Activated T-cell treated with anti-CD3 and anti-CD28 coated beads, Interleukin-2, amount 50 U/mL, for 72 hours (primary cell): ENCODE data around the gene PKIG. TPM values are rescaled to one million over a fixed set of nuclear protein-coding genes. Genes with fewer than 3 reads are reported as not detected.
A peak's percentile ranks its signal among the peaks of the same experiment; 100 is the strongest.
"Not testable (repeated sequence)": the region's sequence is repeated elsewhere in the genome, so short reads cannot be mapped to it uniquely, and the experiment has no call there.

Source experiments
- ATAC-seq, 2 donors: fragments of 150-1000 bp; cut with Tn5 transposase; replicated peaks in 1 of 2; 2 replicates each; pipeline ENCODE4 v1.10.0; 2021; ENCODE audit warnings: moderate library complexity in 2 of 2, mild to moderate bottlenecking in 1 of 2
- DNase-seq, 2 donors: peaks; one replicate each; pipeline ENCODE4 v3.0.0; 2021 to 2022; ENCODE audit warnings: mixed read lengths in 1 of 2
- H3K27ac Mint-ChIP-seq: one replicate; pipeline ENCODE4 v1.8.0; 2022; ENCODE audit warnings: mild to moderate bottlenecking, moderate library complexity, mixed read lengths
- H3K27me3 Mint-ChIP-seq: one replicate; pipeline ENCODE4 v1.8.0; 2022; ENCODE audit warnings: low read depth, mixed read lengths
- H3K36me3 Mint-ChIP-seq, 2 donors: one replicate each; pipeline ENCODE4 v1.8.0; 2022; ENCODE audit warnings: mixed read lengths in 2 of 2, mild to moderate bottlenecking in 1 of 2; ENCODE audit not compliant: insufficient read depth in 2 of 2
- H3K4me1 Mint-ChIP-seq: one replicate; pipeline ENCODE4 v1.8.0; 2022; ENCODE audit warnings: low read depth, mixed read lengths
- H3K4me3 Mint-ChIP-seq, 2 donors: one replicate each; pipeline ENCODE4 v1.8.0; 2022; ENCODE audit warnings: mild to moderate bottlenecking in 2 of 2, mixed read lengths in 2 of 2, moderate library complexity in 2 of 2
- H3K9me3 Mint-ChIP-seq, 2 donors: one replicate each; pipeline ENCODE4 v1.8.0; 2022; ENCODE audit warnings: mixed read lengths in 2 of 2
- total RNA-seq, 2 donors: library from RNA; stranded (reverse); gene quantifications; one replicate each; pipeline ENCODE4 v1.2.3, GENCODE V29; 2022

Gene PKIG
- total RNA-seq, 2 donors from 2014 or later, result 10.3 to 13.6 TPM

DNA sequence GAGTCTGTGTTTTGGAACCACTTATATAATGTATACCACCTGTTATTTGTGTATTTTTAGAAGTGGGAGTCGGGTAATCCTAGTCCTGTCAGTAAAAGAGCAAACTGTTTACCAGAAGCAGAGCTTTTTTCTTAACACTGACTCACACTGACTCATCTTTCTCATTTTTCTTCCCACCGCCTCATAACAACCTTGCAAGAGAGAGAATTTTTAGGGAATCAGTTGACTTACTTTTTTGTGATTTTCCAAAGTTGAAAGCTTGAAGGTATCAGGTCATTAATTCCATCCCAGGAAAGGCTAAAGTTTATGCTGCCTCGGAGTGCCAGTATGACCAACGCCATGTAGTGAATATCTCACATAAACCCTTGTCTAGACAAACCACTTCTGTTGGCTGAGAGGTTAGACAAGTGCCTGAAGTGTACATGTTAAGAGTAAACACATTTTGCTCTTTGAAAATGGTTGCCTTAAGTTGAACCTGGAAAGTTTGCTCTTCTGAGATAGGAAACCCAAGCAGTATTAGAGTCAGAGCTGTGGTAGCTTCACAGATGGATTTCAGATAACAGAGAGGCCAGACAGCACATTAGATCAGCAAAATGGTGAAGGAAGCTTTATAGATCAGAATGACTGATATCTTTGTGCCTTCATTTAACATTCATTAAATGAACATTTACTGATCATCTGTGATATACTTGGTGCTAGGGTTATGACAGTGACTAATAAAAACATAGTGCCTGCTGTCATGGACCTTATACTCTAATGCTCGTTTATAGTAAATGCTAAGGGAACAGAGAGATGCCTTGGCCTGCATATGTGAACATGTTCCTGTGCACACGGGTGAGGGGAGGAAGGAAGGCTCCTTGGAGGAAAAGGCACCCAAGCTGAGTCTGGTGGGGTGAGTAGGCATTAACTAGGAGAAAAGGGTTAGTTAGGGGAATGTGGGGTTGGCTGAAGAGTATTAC is 29.1 kb upstream of the PKIG start:
- Mint-ChIP-seq H3K27me3 (no peaks in the 10 kb centered on the region), H3K36me3 (no peaks in the 10 kb centered on the region), H3K9me3 (no peaks in the 10 kb centered on the region), H3K4me3 (peak overlapping the region; percentile 12 to 74), H3K4me1 (peaks cover 21% of the 10 kb centered on the region), H3K27ac (peak overlapping the region; percentile 88)
- ATAC-seq, result peak; percentile 79 to 83
- no peak for DNase-seq

GRCh38 chr20:44559302-44559701 is 23.1 kb upstream of the PKIG start:
- DNase-seq, result no peak
- Mint-ChIP-seq H3K4me3 (no peak overlapping the region), H3K27ac (no peak overlapping the region), H3K27me3 (no peaks in the 10 kb centered on the region), H3K36me3 (no peaks in the 10 kb centered on the region), H3K4me1 (no peaks in the 10 kb centered on the region), H3K9me3 (no peaks in the 10 kb centered on the region)
- no peak for ATAC-seq

- DNase-seq (no peak), ATAC-seq (no peak)
- H3K9me3 Mint-ChIP-seq, result no peaks in the 10 kb centered on the region
- H3K27me3 Mint-ChIP-seq, result no peaks in the 10 kb centered on the region
- H3K4me1 Mint-ChIP-seq, result no peaks in the 10 kb centered on the region
- no peaks in the 10 kb centered on the region for H3K36me3 Mint-ChIP-seq
- H3K27ac Mint-ChIP-seq, result no peak overlapping the region
- H3K4me3 Mint-ChIP-seq, result no peak overlapping the region
These were observed 22.1 kb upstream of the PKIG start for GRCh38 chr20:44560229-44560628.

GRCh38 chr20:44560818-44561217 is 21.6 kb upstream of the PKIG start:
- not testable (repeated sequence) for ATAC-seq, H3K27me3 Mint-ChIP-seq, H3K36me3 Mint-ChIP-seq, H3K4me1 Mint-ChIP-seq, H3K4me3 Mint-ChIP-seq, H3K27ac Mint-ChIP-seq, H3K9me3 Mint-ChIP-seq, DNase-seq

DNA sequence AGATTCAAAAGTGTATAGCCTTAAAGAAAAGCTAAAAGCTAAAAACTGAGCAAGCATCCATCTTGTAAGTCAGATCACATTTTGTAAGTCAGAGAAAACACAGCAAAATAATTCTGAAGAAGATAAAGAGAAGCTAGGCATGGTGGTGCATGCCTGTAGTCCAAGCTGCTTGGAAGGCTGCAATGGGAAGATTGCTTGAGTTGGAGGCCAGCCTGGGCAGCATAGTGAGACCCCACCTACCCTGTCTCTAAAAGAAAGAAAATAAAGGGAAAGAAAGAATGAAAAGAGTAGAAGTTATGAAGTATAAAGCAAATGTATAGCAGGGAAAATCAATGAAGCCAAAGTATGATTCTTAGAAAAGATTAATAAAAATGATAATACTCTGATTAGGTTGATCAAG is 20.5 kb upstream of the PKIG start:
- H3K4me3 Mint-ChIP-seq, result no peak overlapping the region
- no peaks in the 10 kb centered on the region for H3K9me3 Mint-ChIP-seq
- no peak for DNase-seq
- no peaks in the 10 kb centered on the region for H3K27me3 Mint-ChIP-seq
- ATAC-seq, result no peak
- H3K4me1 Mint-ChIP-seq, result no peaks in the 10 kb centered on the region
- H3K27ac Mint-ChIP-seq, result no peak overlapping the region
- H3K36me3 Mint-ChIP-seq, result no peaks in the 10 kb centered on the region

- Mint-ChIP-seq H3K4me3 (no peak overlapping the region), H3K4me1 (no peaks in the 10 kb centered on the region), H3K36me3 (no peaks in the 10 kb centered on the region), H3K27ac (no peak overlapping the region), H3K9me3 (no peaks in the 10 kb centered on the region), H3K27me3 (no peaks in the 10 kb centered on the region)
- DNase-seq, result no peak
- ATAC-seq, result no peak
These were observed 16.4 kb upstream of the PKIG start for GRCh38 chr20:44566018-44566417.

GRCh38 chr20:44566811-44567210 is 15.6 kb upstream of the PKIG start:
- no peaks in the 10 kb centered on the region for H3K9me3 Mint-ChIP-seq
- H3K27ac Mint-ChIP-seq, result no peak overlapping the region
- H3K27me3 Mint-ChIP-seq, result no peaks in the 10 kb centered on the region
- no peaks in the 10 kb centered on the region for H3K36me3 Mint-ChIP-seq
- ATAC-seq, result no peak
- no peak overlapping the region for H3K4me3 Mint-ChIP-seq
- H3K4me1 Mint-ChIP-seq, result peaks cover 6% of the 10 kb centered on the region
- no peak for DNase-seq

- DNase-seq, result no peak
- Mint-ChIP-seq H3K4me3 (no peak overlapping the region), H3K27ac (no peak overlapping the region)
These were observed 12.0 kb upstream of the PKIG start for GRCh38 chr20:44570367-44570766.

DNA sequence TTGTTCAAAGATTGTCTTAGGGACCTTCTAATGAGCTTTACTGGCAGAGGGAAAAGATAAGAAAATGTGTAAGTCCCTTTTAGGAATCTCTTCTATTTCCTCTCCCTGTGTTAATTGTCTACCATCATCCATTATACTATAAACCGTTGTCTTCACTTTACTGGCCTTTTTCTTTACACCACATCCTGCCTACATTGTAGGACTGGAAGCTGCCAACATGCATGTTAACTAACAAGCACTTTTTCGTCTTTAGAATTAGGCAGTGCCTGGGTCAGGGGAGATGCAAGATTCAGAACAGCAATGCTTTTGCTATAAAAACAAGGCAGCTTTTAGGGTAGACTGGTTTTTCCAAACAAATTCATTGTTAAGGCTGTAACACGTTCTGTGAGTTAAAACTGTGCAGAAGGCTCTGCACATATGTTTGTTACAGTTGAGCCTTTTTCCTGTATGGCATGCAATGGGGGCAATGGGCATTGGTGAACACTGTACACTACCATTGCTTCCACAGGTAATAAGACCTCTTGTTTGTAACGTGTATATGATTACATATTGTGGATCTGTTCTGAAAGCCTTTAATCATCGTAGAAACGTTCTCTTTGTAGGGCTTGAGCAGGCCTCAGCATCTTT is 10.9 kb upstream of the PKIG start:
- Mint-ChIP-seq H3K4me3 (no peak overlapping the region), H3K27ac (no peak overlapping the region), H3K36me3 (no peaks in the 10 kb centered on the region), H3K4me1 (peaks cover 15% of the 10 kb centered on the region), H3K27me3 (no peaks in the 10 kb centered on the region), H3K9me3 (no peaks in the 10 kb centered on the region)
- ATAC-seq, result no peak
- no peak for DNase-seq

More at GRCh38 chr20:44570367-44570766, 12.0 kb upstream of the PKIG start:
- Mint-ChIP-seq H3K9me3 (no peaks in the 10 kb centered on the region), H3K27me3 (no peaks in the 10 kb centered on the region), H3K36me3 (no peaks in the 10 kb centered on the region), H3K4me1 (peaks cover 10% of the 10 kb centered on the region)
- no peak for ATAC-seq

GRCh38 chr20:44572551-44573500 is 9.6 kb upstream of the PKIG start:
- H3K4me1 Mint-ChIP-seq, result peaks cover 27% of the 10 kb centered on the region
- no peaks in the 10 kb centered on the region for H3K36me3 Mint-ChIP-seq
- H3K9me3 Mint-ChIP-seq, result no peaks in the 10 kb centered on the region
- H3K27me3 Mint-ChIP-seq, result no peaks in the 10 kb centered on the region
- no peak for DNase-seq
- H3K4me3 Mint-ChIP-seq, result no peak overlapping the region
- no peak for ATAC-seq
- no peak overlapping the region for H3K27ac Mint-ChIP-seq

GRCh38 chr20:44573501-44573869 is 8.9 kb upstream of the PKIG start:
- Mint-ChIP-seq H3K36me3 (peaks cover 0 to 2% of the 10 kb centered on the region in 2 donors), H3K27me3 (no peaks in the 10 kb centered on the region), H3K4me1 (peaks cover 27% of the 10 kb centered on the region), H3K27ac (no peak overlapping the region), H3K9me3 (peaks cover 0 to 1% of the 10 kb centered on the region in 2 donors), H3K4me3 (no peak overlapping the region)
- ATAC-seq (no peak), DNase-seq (no peak)

- no peak overlapping the region for H3K4me3 Mint-ChIP-seq
- H3K27me3 Mint-ChIP-seq, result no peaks in the 10 kb centered on the region
- H3K9me3 Mint-ChIP-seq, result peaks cover 0 to 2% of the 10 kb centered on the region in 2 donors
- DNase-seq, result no peak
- ATAC-seq, result no peak
- peaks cover 0 to 2% of the 10 kb centered on the region in 2 donors for H3K36me3 Mint-ChIP-seq
- no peak overlapping the region for H3K27ac Mint-ChIP-seq
- H3K4me1 Mint-ChIP-seq, result peaks cover 27% of the 10 kb centered on the region
These were observed 8.0 kb upstream of the PKIG start for GRCh38 chr20:44574372-44574771.

DNA sequence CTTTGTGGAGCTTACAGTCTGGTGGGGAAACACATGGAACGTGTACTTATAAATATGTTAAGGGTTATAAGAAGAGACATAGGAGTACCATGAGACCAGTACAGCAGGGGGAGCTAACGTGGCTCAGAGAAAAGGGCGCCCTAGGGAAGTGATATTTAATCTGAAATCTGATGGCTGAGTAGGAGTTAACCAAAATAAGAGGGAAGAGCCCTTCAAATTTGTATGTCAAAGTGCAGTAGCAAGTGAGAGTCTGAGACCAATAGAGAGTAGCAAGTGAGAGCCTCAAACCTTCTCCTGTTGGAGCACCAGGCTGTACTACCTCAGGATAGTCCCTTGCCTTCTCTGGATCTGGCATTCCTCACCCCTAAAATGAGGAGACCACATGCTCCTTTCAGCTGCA is 6.1 kb upstream of the PKIG start:
- peaks cover 0 to 2% of the 10 kb centered on the region in 2 donors for H3K9me3 Mint-ChIP-seq
- DNase-seq (peak in 1 of 2 donors; percentile 12), ATAC-seq (peak in 1 of 2 donors; percentile 43)
- H3K27ac Mint-ChIP-seq, result peak overlapping the region; percentile 27
- H3K36me3 Mint-ChIP-seq, result peaks cover 0 to 2% of the 10 kb centered on the region in 2 donors
- H3K27me3 Mint-ChIP-seq, result no peaks in the 10 kb centered on the region
- peak overlapping the region in 1 of 2 donors; percentile 4 for H3K4me3 Mint-ChIP-seq
- H3K4me1 Mint-ChIP-seq, result peaks cover 25% of the 10 kb centered on the region
